ENCODE results near the gene MYL6B.

GRCh38 chr12:56193025-56193578 lies 40.7 kb downstream of the MYL6B start:
- peak; percentile 51 to 82 (median 51) for TF ChIP-seq CTCF (IDR thresholded peaks at IDR 0.05)
- TF ChIP-seq POLR2AphosphoS5 (IDR thresholded peaks at IDR 0.05; ENCODE audit: insufficient read depth in 1 of 2, low read depth in 1 of 2): peak in 1 of 2 donors; percentile 85

Measured in vagina (tissue), 2 donors.